Spleen (tissue), 11 donors: ENCODE measurements around the gene SMIM21. TPM values are rescaled to one million over a fixed set of nuclear protein-coding genes. Genes with fewer than 3 reads are reported as not detected.

Experiments
- DNase-seq: peaks from one replicate; pipeline ENCODE4 v3.0.0-alpha.2; 2020
- H3K27ac ChIP-seq, 8 donors: fragments of 200-600 bp; sonication (generic) in 7 of 8; 1 replicate in 4 of 8; 2 replicates in 4 of 8; pipeline versions ENCODE4 v1.5.0 to v1.8.0; 2016 to 2021; ENCODE audit warnings: inconsistent platforms in 4 of 8, mild to moderate bottlenecking in 4 of 8, moderate library complexity in 1 of 8
- H3K27me3 ChIP-seq, 7 donors: fragments of 200-600 bp; sonication (generic) in 6 of 7; replicated peaks in 1 of 7; 1 replicate in 4 of 7; 2 replicates in 3 of 7; pipeline versions ENCODE4 v1.5.0 to v1.8.0; 2016 to 2021; ENCODE audit warnings: inconsistent platforms in 3 of 7, mild to moderate bottlenecking in 1 of 7
- H3K36me3 ChIP-seq, 6 donors: fragments of 200-600 bp; sonication (generic) in 5 of 6; 1 replicate in 4 of 6; 2 replicates in 2 of 6; pipeline versions ENCODE4 v1.5.0 to v1.8.0; 2016 to 2021; ENCODE audit warnings: inconsistent platforms in 2 of 6
- H3K4me1 ChIP-seq, 6 donors: fragments of 200-600 bp; sonication (generic) in 5 of 6; 1 replicate in 3 of 6; 2 replicates in 3 of 6; pipeline versions ENCODE4 v1.5.0 to v1.8.0; 2016 to 2021; ENCODE audit warnings: inconsistent platforms in 3 of 6
- H3K4me3 ChIP-seq, 8 donors: fragments of 200-600 bp; sonication (generic) in 7 of 8; 1 replicate in 4 of 8; 2 replicates in 4 of 8; pipeline versions ENCODE4 v1.5.0 to v1.8.0; 2016 to 2021; ENCODE audit warnings: inconsistent platforms in 4 of 8, mild to moderate bottlenecking in 4 of 8, moderate library complexity in 2 of 8
- H3K9me3 ChIP-seq, 8 donors: fragments of 200-600 bp; sonication (generic) in 7 of 8; 1 replicate in 4 of 8; 2 replicates in 4 of 8; pipeline versions ENCODE4 v1.5.0 to v1.8.0; 2016 to 2021; ENCODE audit warnings: inconsistent platforms in 4 of 8
- CTCF ChIP-seq, 11 experiments: fragments of 200-600 bp in 7 of 11; fragments of 450-650 bp in 4 of 11; sonication (generic) in 4 of 11; IDR thresholded peaks in 8 of 11; conservative IDR thresholded peaks in 3 of 11; 1 replicate in 7 of 11; 2 replicates in 4 of 11; pipeline versions ENCODE4 v1.4.0 to v1.8.0; 2016 to 2021; ENCODE audit warnings: antibody characterized with exemption in 11 of 11, inconsistent platforms in 4 of 11, mild to moderate bottlenecking in 1 of 11
- POLR2A ChIP-seq, 3 donors: fragments of 450-650 bp; IDR thresholded peaks; one replicate each; pipeline ENCODE4 v1.5.1; 2017; ENCODE audit warnings: antibody characterized with exemption in 3 of 3, mild to moderate bottlenecking in 1 of 3
- POLR2AphosphoS5 ChIP-seq, 3 donors: sonication (generic); formaldehyde crosslinking; IDR thresholded peaks; one replicate each; pipeline ENCODE4 v1.5.1; 2017; ENCODE audit warnings: antibody characterized with exemption in 3 of 3
- WGBS, 5 donors: extraction: QIAGEN DNeasy Blood & Tissue Kit in 3 of 5; methylation state at CpG; one replicate each; pipeline versions ENCODE4 v1.1.5 to v1.1.7; 2013 to 2018; 5-methylcytosine and 5-hydroxymethylcytosine counted together
- intact Hi-C: fragments of 100-400 bp; cut with DNase I; formaldehyde crosslinking; loops from one replicate; pipeline ENCODE4 v1.15.0; 2023; ENCODE audit warnings: low total_unique reads
- polyA plus RNA-seq, 3 donors: library from polyadenylated mRNA; stranded (reverse); fragments of 200-250 nt; gene quantifications; one replicate each; pipeline ENCODE4 v1.2.1, GENCODE V29; 2013
- total RNA-seq, 7 donors: library from RNA; depleted of rRNA in 3 of 7; stranded (reverse); fragments of >200 nt in 3 of 7; fragmentation: NEBNext Ultra II Directional in 4 of 7; extraction: Animal tissue kit (Norgen Biotek cat#: 25700) in 4 of 7; gene quantifications; one replicate each; pipeline versions ENCODE4 v1.1.0 to v1.2.1, GENCODE V29; 2016 to 2021
- donor health status: healthy with polysubstance abuse.
- donor health status: DM: no; HTN: no; CAD: no; lungs with moderate emphysema.
- donor health status: DM: no; HTN: no; CAD: no.
- donor health status: Bipolar disorder and iron deficiency.
- donor health status: healthy.
- donor health status: DM: no; HTN: no; CAD: no.
- donor health status: DM: yes; HTN: yes; CAD: no.

Gene SMIM21
- total and polyA plus RNA-seq, 10 donors, result not detected

GRCh38 chr18:75400366-75400765, 27.1 kb downstream of the SMIM21 start:
- intact Hi-C loops, result no loop called here
- WGBS, 5 donors, result 85 to 97% (median 87%) methylated on average over 2 to 3 of the region's 3 CpGs
- H3K4me3 ChIP-seq, result no peak overlapping the region

GRCh38 chr18:75395137-75395536, 32.4 kb downstream of the SMIM21 start:
- TF ChIP-seq POLR2AphosphoS5 (IDR thresholded peaks at IDR 0.05) (no peak), CTCF (IDR thresholded peaks at IDR 0.05 in 8 of 11, conservative IDR thresholded peaks at IDR 0.05 in 3 of 11) (no peak), POLR2A (IDR thresholded peaks at IDR 0.05) (no peak)
- Histone ChIP-seq H3K36me3 (no peaks in the 10 kb centered on the region), H3K4me1 (peaks cover 0 to 3% (median 0%) of the 10 kb centered on the region in 6 donors), H3K27ac (no peak overlapping the region), H3K9me3 (no peaks in the 10 kb centered on the region), H3K4me3 (no peak overlapping the region), H3K27me3 (peaks cover 0 to 14% (median 0%) of the 10 kb centered on the region in 7 donors)
- intact Hi-C loops, result no loop called here
- WGBS, 5 donors, result 87 to 94% (median 90%) methylated on average over 7 of the region's 7 CpGs
- no peak for DNase-seq

More at GRCh38 chr18:75400366-75400765, 27.1 kb downstream of the SMIM21 start:
- TF ChIP-seq POLR2AphosphoS5 (IDR thresholded peaks at IDR 0.05) (no peak), POLR2A (IDR thresholded peaks at IDR 0.05) (no peak), CTCF (IDR thresholded peaks at IDR 0.05 in 8 of 11, conservative IDR thresholded peaks at IDR 0.05 in 3 of 11) (no peak)
- Histone ChIP-seq H3K27me3 (peaks cover 0 to 17% (median 0%) of the 10 kb centered on the region in 7 donors), H3K4me1 (no peaks in the 10 kb centered on the region), H3K36me3 (no peaks in the 10 kb centered on the region), H3K9me3 (no peaks in the 10 kb centered on the region), H3K27ac (no peak overlapping the region)
- DNase-seq, result no peak

- Histone ChIP-seq H3K9me3 (no peaks in the 10 kb centered on the region), H3K4me3 (no peak overlapping the region), H3K4me1 (peaks cover 0 to 3% (median 0%) of the 10 kb centered on the region in 6 donors), H3K27me3 (no peaks in the 10 kb centered on the region), H3K36me3 (no peaks in the 10 kb centered on the region), H3K27ac (no peak overlapping the region)
- intact Hi-C loops, result no loop called here
- DNase-seq, result no peak
- WGBS, 5 donors, result 38 to 55% (median 49%) methylated on average over 5 of the region's 5 CpGs
- no peak for TF ChIP-seq CTCF (IDR thresholded peaks at IDR 0.05 in 8 of 11, conservative IDR thresholded peaks at IDR 0.05 in 3 of 11)
- no peak for TF ChIP-seq POLR2A (IDR thresholded peaks at IDR 0.05)
- TF ChIP-seq POLR2AphosphoS5 (IDR thresholded peaks at IDR 0.05), result no peak
These were observed 33.8 kb downstream of the SMIM21 start for GRCh38 chr18:75393721-75394120.

- peaks cover 0 to 3% (median 0%) of the 10 kb centered on the region in 6 donors for H3K4me1 ChIP-seq
These were observed 35.3 kb downstream of the SMIM21 start for GRCh38 chr18:75392226-75392578.

More at GRCh38 chr18:75392226-75392578, 35.3 kb downstream of the SMIM21 start:
- Histone ChIP-seq H3K36me3 (no peaks in the 10 kb centered on the region), H3K9me3 (no peaks in the 10 kb centered on the region), H3K27ac (no peak overlapping the region), H3K4me3 (no peak overlapping the region), H3K27me3 (no peaks in the 10 kb centered on the region)
- 82 to 89% (median 84%) methylated on average over 10 of the region's 10 CpGs for WGBS, 5 donors
- no peak for TF ChIP-seq POLR2A (IDR thresholded peaks at IDR 0.05)
- TF ChIP-seq CTCF (IDR thresholded peaks at IDR 0.05 in 8 of 11, conservative IDR thresholded peaks at IDR 0.05 in 3 of 11), result no peak
- no peak for TF ChIP-seq POLR2AphosphoS5 (IDR thresholded peaks at IDR 0.05)
- intact Hi-C loops, result no loop called here
- no peak for DNase-seq
